ENCODE measurements around the gene FAM76A. TPM values are rescaled to one million over a fixed set of nuclear protein-coding genes. Genes with fewer than 3 reads are reported as not detected.

FAM76A gene
- total RNA-seq, 1 donor from 2014 or later, result 4.6 TPM

GRCh38 chr1:27710574-27710973 lies 15.2 kb upstream of the FAM76A start:
- DNase-seq (ENCODE audit: low read depth), result no peak
- H3K4me3 ChIP-seq (ENCODE audit: low read depth, low read length), result no peak overlapping the region
- no peak for TF ChIP-seq CTCF (conservative IDR thresholded peaks at IDR 0.05; ENCODE audit: low read depth, low read length)

- no peak for DNase-seq (ENCODE audit: low read depth)
- no peak overlapping the region for H3K4me3 ChIP-seq (ENCODE audit: low read depth, low read length)
- no peak for TF ChIP-seq CTCF (conservative IDR thresholded peaks at IDR 0.05; ENCODE audit: low read depth, low read length)
These were observed 12.5 kb upstream of the FAM76A start for GRCh38 chr1:27713139-27713725.

- no peak overlapping the region for H3K4me3 ChIP-seq (ENCODE audit: low read depth, low read length)
- DNase-seq (ENCODE audit: low read depth), result no peak
- no peak for TF ChIP-seq CTCF (conservative IDR thresholded peaks at IDR 0.05; ENCODE audit: low read depth, low read length)
These were observed 11.8 kb upstream of the FAM76A start for GRCh38 chr1:27713869-27714513.

GRCh38 chr1:27716262-27716895 lies 9.4 kb upstream of the FAM76A start:
- DNase-seq (ENCODE audit: low read depth), result no peak
- TF ChIP-seq CTCF (conservative IDR thresholded peaks at IDR 0.05; ENCODE audit: low read depth, low read length), result no peak
- H3K4me3 ChIP-seq (ENCODE audit: low read depth, low read length), result no peak overlapping the region

GRCh38 chr1:27719286-27720251 lies 6.2 kb upstream of the FAM76A start:
- no peak overlapping the region for H3K4me3 ChIP-seq (ENCODE audit: low read depth, low read length)
- peak; percentile 60 for TF ChIP-seq CTCF (conservative IDR thresholded peaks at IDR 0.05; ENCODE audit: low read depth, low read length)
- DNase-seq (ENCODE audit: low read depth), result no peak

- TF ChIP-seq CTCF (conservative IDR thresholded peaks at IDR 0.05; ENCODE audit: low read depth, low read length), result no peak
- peak overlapping the region; percentile 48 for H3K4me3 ChIP-seq (ENCODE audit: low read depth, low read length)
- no peak for DNase-seq (ENCODE audit: low read depth)
These were observed 794 bp upstream of the FAM76A start for GRCh38 chr1:27724961-27725373.
